H1 (cell line): ENCODE measurements around the gene ME3. TPM values are rescaled to one million over a fixed set of nuclear protein-coding genes. Genes with fewer than 3 reads are reported as not detected.

Experiments used
- CTCF ChIA-PET: fragments of 300-600 bp; sonication (Branson Sonifier 250); formaldehyde crosslinking; loops from one replicate; lab custom pipeline; 2021; ENCODE audit not compliant: partially characterized antibody; lab: Charles Lee
- POLR2A ChIA-PET: fragments of 300-600 bp; sonication (Branson Sonifier 250); formaldehyde crosslinking; loops from one replicate; lab custom pipeline; 2021; ENCODE audit warnings: inconsistent platforms; ENCODE audit not compliant: partially characterized antibody; lab: Charles Lee
- DNase-seq, 2 experiments: peaks; one replicate each; pipeline versions ENCODE4 v3.0.0 to v3.0.0-alpha.2; 2010 to 2022; ENCODE audit warnings: low spot score in 2 of 2, low read depth in 1 of 2, mixed read lengths in 1 of 2
- FAIRE-seq: peaks from 2 replicates; lab custom pipeline; 2011; peaks lifted over from hg19 to GRCh38; lab: Jason Lieb, UNC
- H2AFZ ChIP-seq: 2 replicates; pipeline ENCODE4 v1.8.1; 2012; ENCODE audit warnings: low read length, inconsistent platforms
- H2AK5ac ChIP-seq: 2 replicates; pipeline ENCODE4 v1.6.1; 2013; ENCODE audit warnings: low read depth, low read length
- H2BK120ac ChIP-seq: replicated peaks from 2 replicates; pipeline ENCODE3; 2013; ENCODE audit warnings: low read depth, low read length, inconsistent platforms
- H2BK12ac ChIP-seq: 2 replicates; pipeline ENCODE4 v1.6.1; 2013; ENCODE audit warnings: low read depth, low read length
- H2BK15ac ChIP-seq: 2 replicates; pipeline ENCODE4 v1.6.1; 2013; ENCODE audit warnings: low read length
- H2BK20ac ChIP-seq: 2 replicates; pipeline ENCODE4 v1.6.1; 2013; ENCODE audit warnings: low read length
- H2BK5ac ChIP-seq: 2 replicates; pipeline ENCODE4 v1.6.1; 2013; ENCODE audit warnings: low read depth, low read length
- H3K14ac ChIP-seq: 2 replicates; pipeline ENCODE4 v1.6.1; 2013; ENCODE audit warnings: inconsistent platforms; ENCODE audit not compliant: insufficient read length
- H3K18ac ChIP-seq: 2 replicates; pipeline ENCODE4 v1.6.1; 2013; ENCODE audit warnings: low read length; ENCODE audit errors: extremely low read depth
- H3K23ac ChIP-seq: 2 replicates; pipeline ENCODE4 v1.6.1; 2013; ENCODE audit warnings: inconsistent platforms; ENCODE audit not compliant: insufficient read length
- H3K23me2 ChIP-seq: 2 replicates; pipeline ENCODE4 v1.6.1; 2013; ENCODE audit warnings: low read depth, low read length
- H3K27ac ChIP-seq: 2 replicates; pipeline ENCODE4 v1.6.1; 2011; ENCODE audit warnings: low read depth, low read length, inconsistent platforms
- H3K27me3 ChIP-seq, 4 experiments: replicated peaks in 1 of 4; 1 replicate in 1 of 4; 2 replicates in 3 of 4; pipeline versions ENCODE4 v1.6.1 to v1.8.1; 2011 to 2013; ENCODE audit warnings: low read length in 3 of 4, mild to moderate bottlenecking in 3 of 4, inconsistent platforms in 2 of 4, mixed read lengths in 2 of 4, moderate library complexity in 1 of 4; ENCODE audit not compliant: control insufficient read depth in 3 of 4, insufficient read depth in 3 of 4; ENCODE audit errors: extremely low read depth in 1 of 4
- H3K36me3 ChIP-seq, 4 experiments: 2 replicates each; pipeline versions ENCODE4 v1.6.1 to v1.8.1; 2011 to 2013; ENCODE audit warnings: mild to moderate bottlenecking in 4 of 4, low read length in 3 of 4, moderate library complexity in 2 of 4, control low read depth in 1 of 4, inconsistent platforms in 1 of 4; ENCODE audit not compliant: insufficient read depth in 4 of 4, control insufficient read depth in 2 of 4
- H3K4ac ChIP-seq: replicated peaks from 2 replicates; pipeline ENCODE3; 2013; ENCODE audit warnings: low read length, low read depth, mixed read lengths, inconsistent platforms; ENCODE audit not compliant: insufficient read length
- H3K4me1 ChIP-seq, 4 experiments: replicated peaks in 1 of 4; 1 replicate in 1 of 4; 2 replicates in 3 of 4; pipeline versions ENCODE4 v1.6.1 to v1.8.1; 2011 to 2013; ENCODE audit warnings: low read length in 3 of 4, inconsistent platforms in 2 of 4, mixed read lengths in 1 of 4; ENCODE audit not compliant: insufficient read depth in 4 of 4, control insufficient read depth in 3 of 4
- H3K4me2 ChIP-seq, 2 experiments: 2 replicates each; pipeline versions ENCODE4 v1.6.1 to v1.8.1; 2011 to 2013; ENCODE audit warnings: low read depth in 2 of 2, low read length in 2 of 2, control low read depth in 1 of 2, inconsistent platforms in 1 of 2, mild to moderate bottlenecking in 1 of 2; ENCODE audit not compliant: insufficient read depth in 1 of 2
- H3K4me3 ChIP-seq, 4 experiments: fragments of 200-600, 300-600 bp in 1 of 4; sonication (generic), shearing (Covaris generic), sonication (Bioruptor Twin) in 1 of 4; 2 replicates each; pipeline versions ENCODE4 v1.5.1 to v1.8.1; 2011 to 2016; ENCODE audit warnings: low read length in 4 of 4, low read depth in 3 of 4, control low read depth in 2 of 4, inconsistent platforms in 2 of 4, mild to moderate bottlenecking in 2 of 4, mixed read lengths in 1 of 4, moderate library complexity in 1 of 4; ENCODE audit not compliant: insufficient read depth in 2 of 4; ENCODE audit errors: extremely low read depth in 1 of 4
- H3K56ac ChIP-seq: replicated peaks from 2 replicates; pipeline ENCODE3; 2013; ENCODE audit warnings: low read depth, mild to moderate bottlenecking, mixed read lengths, low read length, inconsistent platforms; ENCODE audit not compliant: insufficient read length
- H3K79me1 ChIP-seq: 2 replicates; pipeline ENCODE4 v1.6.1; 2013; ENCODE audit warnings: low read depth, low read length, control low read depth
- H3K79me2 ChIP-seq, 2 experiments: 2 replicates each; pipeline versions ENCODE4 v1.6.1 to v1.8.1; 2012 to 2013; ENCODE audit warnings: low read length in 2 of 2, mild to moderate bottlenecking in 2 of 2, inconsistent platforms in 1 of 2; ENCODE audit not compliant: insufficient read depth in 2 of 2, control insufficient read depth in 1 of 2
- H3K9ac ChIP-seq, 4 experiments: replicated peaks in 1 of 4; 1 replicate in 1 of 4; 2 replicates in 3 of 4; pipeline versions ENCODE4 v1.6.1 to v1.8.1; 2011 to 2013; ENCODE audit warnings: low read depth in 3 of 4, low read length in 3 of 4, control low read depth in 2 of 4, mild to moderate bottlenecking in 2 of 4, moderate library complexity in 2 of 4, inconsistent platforms in 1 of 4; ENCODE audit errors: extremely low read depth in 1 of 4
- H3K9me3 ChIP-seq, 2 experiments: 2 replicates each; pipeline versions ENCODE4 v1.6.1 to v1.8.1; 2012 to 2013; ENCODE audit warnings: mild to moderate bottlenecking in 2 of 2, moderate library complexity in 2 of 2, control low read depth in 1 of 2, inconsistent platforms in 1 of 2, low read depth in 1 of 2, low read length in 1 of 2, mixed read lengths in 1 of 2; ENCODE audit not compliant: insufficient read depth in 2 of 2
- H4K20me1 ChIP-seq, 2 experiments: replicated peaks in 1 of 2; 2 replicates each; pipeline versions ENCODE3 to v1.8.1; 2011 to 2013; ENCODE audit warnings: inconsistent platforms in 2 of 2, low read length in 2 of 2, mild to moderate bottlenecking in 1 of 2; ENCODE audit not compliant: insufficient read depth in 2 of 2, control insufficient read depth in 1 of 2
- H4K5ac ChIP-seq: 2 replicates; pipeline ENCODE4 v1.6.1; 2013; ENCODE audit warnings: low read length, low read depth, mixed read lengths, inconsistent platforms; ENCODE audit not compliant: insufficient read length
- H4K8ac ChIP-seq: 2 replicates; pipeline ENCODE4 v1.8.0; 2013; ENCODE audit warnings: mild to moderate bottlenecking, moderate library complexity, low read length, inconsistent platforms; ENCODE audit not compliant: insufficient read depth; ENCODE audit errors: extremely low read depth
- H4K91ac ChIP-seq: replicated peaks from 2 replicates; pipeline ENCODE3; 2013; ENCODE audit warnings: low read length, mixed read lengths, inconsistent platforms; ENCODE audit not compliant: insufficient read length
- SP4 ChIP-seq: IDR thresholded peaks from 2 replicates; pipeline ENCODE4 v1.6.1; 2012; ENCODE audit warnings: low read length, inconsistent platforms
- polyA plus RNA-seq, 7 experiments: library from polyadenylated mRNA; depleted of rRNA in 3 of 7; stranded (reverse) in 5 of 7; unstranded in 2 of 7; fragments of >200 nt in 5 of 7; fragments of 200-250 nt in 2 of 7; gene quantifications; 1 replicate in 5 of 7; 2 replicates in 1 of 7; 4 replicates in 1 of 7; pipeline versions ENCODE4 v1.2.1 to v1.2.3, GENCODE V29; 2011 to 2013; ENCODE audit warnings: missing spikeins in 2 of 7, mixed read lengths in 2 of 7
- total RNA-seq: library from RNA; stranded (reverse); fragmentation: NEBNext Ultra II Directional; extraction: Animal tissue kit (Norgen Biotek cat#: 25700); gene quantifications from 2 replicates; pipeline ENCODE4 v1.2.1, GENCODE V29; 2021

Gene ME3
- total and polyA plus RNA-seq, 2 of the 8 experiments (the other 6 are each of a cell fraction or from before 2014, with no cell fraction given) = 1.5 to 2.8 TPM

DNA sequence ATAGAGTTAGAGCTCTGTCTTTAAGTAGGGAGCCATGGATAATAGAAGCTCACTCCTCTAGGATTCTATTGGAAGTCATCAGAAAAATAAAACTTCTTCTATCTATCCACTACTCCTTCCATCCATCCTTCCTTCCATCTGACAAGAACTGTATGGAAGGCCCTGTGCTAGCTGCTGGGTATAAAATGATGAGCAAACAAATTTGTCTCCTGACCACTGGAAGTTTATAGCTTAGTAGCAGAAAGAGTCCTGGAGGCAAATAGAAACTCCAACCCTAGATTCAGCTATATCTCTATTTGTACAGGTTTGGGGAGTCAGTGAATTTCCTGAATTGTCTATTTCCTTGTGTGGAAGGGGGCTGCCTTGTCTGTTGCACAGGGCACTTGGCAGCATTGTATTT, 136.6 kb downstream of the ME3 start:
- Histone ChIP-seq H2AK5ac (no peak overlapping the region), H2BK20ac (no peak overlapping the region), H3K23ac (no peak overlapping the region), H3K9ac (no peak overlapping the region), H3K23me2 (no peaks in the 10 kb centered on the region), H3K56ac (no peak overlapping the region), H3K27me3 (no peaks in the 10 kb centered on the region), H4K8ac (no peak overlapping the region), H2BK120ac (no peak overlapping the region), H3K4ac (no peak overlapping the region), H3K4me1 (no peaks in the 10 kb centered on the region), H3K4me2 (no peak overlapping the region), H3K79me2 (no peaks in the 10 kb centered on the region), H3K27ac (no peak overlapping the region), H2BK5ac (no peak overlapping the region), H3K79me1 (no peaks in the 10 kb centered on the region), H2AFZ (no peak overlapping the region), H3K9me3 (no peaks in the 10 kb centered on the region), H4K20me1 (no peaks in the 10 kb centered on the region), H3K18ac (no peak overlapping the region), H4K91ac (no peak overlapping the region), H2BK12ac (no peak overlapping the region), H3K14ac (no peak overlapping the region), H3K4me3 (no peak overlapping the region), H2BK15ac (no peak overlapping the region), H4K5ac (no peak overlapping the region), H3K36me3 (no peaks in the 10 kb centered on the region)
- ChIA-PET CTCF (interaction anchor here (0.8 kb wide), 1 partner anchor 19 kb away, joined by 3 read pairs; no protein-coding TSS in a partner anchor), POLR2A (no interaction called here)
- DNase-seq (no peak), FAIRE-seq (no peak)
- no peak for TF ChIP-seq SP4
